Stimulated activated CD4-positive, alpha-beta T cell treated with anti-CD3 and anti-CD28 coated beads, Interleukin-2, amount 100 ng/mL, for 4 hours (primary cell): ENCODE results near the gene FHAD1.
"Not testable (repeated sequence)": the region's sequence is repeated elsewhere in the genome, so short reads cannot be mapped to it uniquely, and the experiment has no call there.

Source experiments
- DNase-seq: peaks from one replicate; pipeline ENCODE4 v3.0.0-alpha.2; 2020; ENCODE audit warnings: low read depth

The FHAD1 gene

DNA sequence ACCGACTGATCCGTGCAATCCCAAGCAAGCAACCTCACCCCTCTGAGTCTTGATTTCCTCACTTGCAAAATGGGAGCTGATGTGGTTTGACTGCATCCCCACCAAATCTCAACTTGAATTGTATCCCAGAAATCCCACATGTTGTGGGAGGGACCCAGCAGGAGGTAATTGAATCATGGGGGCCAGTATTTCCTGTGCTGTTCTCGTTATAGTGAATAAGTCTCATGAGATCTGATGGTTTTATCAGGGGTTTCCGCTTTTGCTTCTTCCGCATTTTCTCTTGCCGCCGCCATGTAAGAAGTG, 58.4 kb downstream of the FHAD1 start:
- no peak for DNase-seq

- not testable (repeated sequence) for DNase-seq
Observed at GRCh38 chr1:15306352-15306751, 59.3 kb downstream of the FHAD1 start.

GRCh38 chr1:15308135-15308534, 61.1 kb downstream of the FHAD1 start:
- DNase-seq: no peak

DNA sequence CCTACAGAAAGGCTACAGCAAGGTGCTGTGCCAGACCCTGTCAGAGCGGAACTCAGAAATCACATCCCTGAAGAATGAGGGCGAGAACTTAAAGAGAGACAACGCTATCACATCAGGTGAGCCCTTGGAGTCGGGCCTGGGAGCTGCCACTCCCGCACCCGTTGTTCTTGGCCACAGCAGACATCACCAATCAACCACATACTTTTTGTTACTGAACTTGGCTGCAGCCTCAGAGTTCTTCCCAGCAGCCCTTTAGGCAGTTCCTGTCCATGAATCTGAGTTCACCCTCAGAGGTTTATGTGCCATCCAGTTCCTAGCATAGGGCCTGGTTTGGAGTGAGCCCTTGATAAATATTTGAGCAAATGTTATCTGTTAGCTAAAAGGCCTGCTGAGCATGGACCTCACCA, 61.6 kb downstream of the FHAD1 start:
- no peak for DNase-seq

DNA sequence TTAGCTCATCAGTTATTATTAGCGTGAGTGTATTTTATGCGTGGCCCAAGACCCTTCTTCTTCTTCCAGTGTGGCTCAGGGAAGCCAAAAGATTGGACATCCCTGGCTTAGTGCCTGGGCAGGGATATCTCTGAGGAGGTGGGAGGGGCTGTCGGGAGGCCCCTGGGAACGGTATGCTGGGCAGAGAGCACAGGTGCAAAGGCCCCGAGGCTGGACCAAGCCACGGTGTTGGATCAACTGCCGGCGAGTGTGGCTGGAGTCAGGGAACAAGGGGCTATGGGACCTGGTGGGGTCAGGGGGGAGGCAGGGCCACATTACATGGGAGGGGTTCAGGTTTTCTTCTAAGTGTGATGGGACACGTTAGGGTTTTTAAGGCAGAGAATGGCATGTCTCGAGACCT, 62.7 kb downstream of the FHAD1 start:
- DNase-seq: no peak

GRCh38 chr1:15310544-15310943, 63.5 kb downstream of the FHAD1 start:
- DNase-seq: no peak

- DNase-seq: no peak
Observed at GRCh38 chr1:15311122-15311822, 64.2 kb downstream of the FHAD1 start.

DNA sequence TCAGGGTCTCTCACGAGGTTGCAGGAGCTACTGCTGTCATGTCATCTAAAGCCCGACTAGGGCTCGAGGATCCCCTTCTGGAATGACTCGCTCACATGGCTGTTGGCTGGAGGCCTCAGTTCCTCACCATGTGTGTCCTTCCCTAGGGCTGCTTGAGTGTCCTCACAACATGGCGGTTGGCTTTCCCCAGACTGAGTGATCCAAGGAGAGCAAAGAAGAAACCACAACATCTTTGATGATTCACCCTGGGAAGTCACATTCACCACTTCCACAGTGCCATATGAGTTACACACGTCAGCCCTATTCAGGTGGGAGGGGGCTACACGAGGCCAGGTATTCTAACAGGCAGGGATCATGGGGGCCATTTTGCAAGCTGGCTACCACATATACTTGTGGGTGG, 64.9 kb downstream of the FHAD1 start:
- DNase-seq: no peak

GRCh38 chr1:15312626-15313411, 65.8 kb downstream of the FHAD1 start:
- no peak for DNase-seq

DNA sequence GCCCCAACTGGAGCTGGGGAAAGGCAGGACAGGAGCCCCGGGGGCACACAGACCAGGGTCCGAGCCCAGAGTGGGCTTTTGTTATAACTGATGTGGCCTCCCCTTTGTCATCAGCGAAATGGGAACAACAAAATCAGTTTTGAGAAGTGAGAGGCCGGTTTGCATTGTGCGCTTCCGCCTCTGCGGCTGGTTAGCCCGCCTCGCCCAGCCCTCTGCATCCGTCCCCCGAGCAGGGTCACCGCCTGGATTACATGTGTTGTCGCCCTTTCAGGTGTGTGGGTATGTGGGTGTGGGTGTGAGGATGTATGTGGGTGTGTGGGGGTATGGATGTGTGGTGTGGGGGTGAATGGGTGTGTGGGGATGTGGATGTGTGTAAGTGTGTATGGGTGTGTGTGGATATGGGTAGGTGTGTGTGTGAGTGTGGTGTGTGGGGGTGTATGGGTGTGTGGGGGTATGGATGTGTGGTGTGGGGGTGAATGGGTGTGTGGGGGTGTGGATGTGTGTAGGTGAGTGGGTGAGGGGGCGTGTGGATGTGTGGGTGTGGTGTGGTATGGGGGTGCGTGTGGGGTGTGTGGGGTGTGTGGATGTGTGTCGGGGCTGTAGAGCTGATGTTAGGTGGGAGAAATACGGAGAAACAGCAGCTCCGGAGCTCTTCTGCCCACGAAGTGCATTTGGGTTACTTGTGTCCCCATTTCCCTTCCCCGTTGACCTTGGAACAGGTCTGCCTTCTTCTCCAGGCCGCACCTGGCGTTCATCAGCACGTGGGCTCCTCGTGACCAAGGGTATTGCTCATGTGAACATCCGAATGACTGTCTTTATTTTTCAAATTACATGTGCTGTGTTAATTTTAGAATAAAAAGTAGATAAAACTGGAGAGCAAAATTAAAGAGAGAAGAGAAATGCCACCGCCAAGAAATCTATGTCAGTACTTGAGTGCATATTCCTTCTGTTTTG, 67.6 kb downstream of the FHAD1 start:
- DNase-seq: no peak

- no peak for DNase-seq
Observed at GRCh38 chr1:15315815-15316214, 68.8 kb downstream of the FHAD1 start.

DNA sequence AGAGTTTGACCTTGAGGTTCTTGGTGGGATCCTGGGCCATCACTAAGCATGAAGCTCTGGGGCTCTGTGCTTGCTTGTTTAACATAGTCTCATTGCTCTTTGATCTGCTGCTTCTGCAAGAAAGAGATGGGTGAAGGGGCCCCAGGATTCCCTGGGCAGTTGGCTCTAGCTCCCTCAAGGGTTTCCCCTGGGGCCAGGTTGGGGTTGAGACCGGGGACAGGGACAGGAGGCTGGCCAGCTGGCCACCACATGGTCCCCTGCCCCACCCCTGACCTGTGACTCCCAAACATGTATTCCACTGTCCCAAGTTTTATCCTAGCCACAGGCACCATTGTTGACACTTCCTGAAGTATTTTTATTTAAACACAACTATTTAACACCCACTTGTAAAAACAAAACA, 69.5 kb downstream of the FHAD1 start:
- DNase-seq: no peak

DNA sequence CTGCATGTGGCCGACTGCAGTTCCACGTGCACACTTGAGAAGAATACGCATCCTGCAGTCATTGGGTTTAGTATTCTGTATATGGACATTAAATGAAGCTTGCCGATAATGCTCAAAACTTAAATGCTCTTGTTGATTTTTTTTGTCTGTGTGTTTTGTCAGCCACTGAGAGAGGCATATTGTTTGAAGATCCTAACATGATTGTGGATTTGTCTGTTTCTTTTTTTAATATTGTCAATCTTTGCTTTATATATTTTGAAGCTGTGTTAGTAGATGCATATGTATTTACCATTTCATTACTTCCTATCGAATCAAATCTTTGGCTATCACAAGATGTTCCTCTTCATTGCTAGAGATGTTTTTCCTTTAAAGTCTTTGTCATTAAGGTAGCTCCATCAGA, 73.2 kb downstream of the FHAD1 start:
- DNase-seq: no peak

DNA sequence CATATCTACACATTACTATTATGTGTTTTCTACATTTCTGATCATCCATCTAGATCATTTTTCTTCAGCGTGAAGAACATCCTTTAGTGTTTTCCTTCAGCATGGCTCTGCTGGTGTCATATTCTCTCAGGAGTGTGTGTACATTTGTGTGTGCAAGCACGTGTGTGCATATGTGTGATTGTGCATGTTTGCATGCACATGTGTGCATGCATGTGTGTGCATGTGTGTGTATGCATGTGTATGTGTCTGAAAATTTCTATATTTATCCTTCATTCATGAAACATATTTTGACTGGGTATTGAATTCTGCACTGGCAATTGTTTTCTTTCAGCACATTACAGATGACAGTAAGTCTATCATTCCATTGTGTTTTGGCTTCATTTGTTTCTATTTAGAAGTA, 74.6 kb downstream of the FHAD1 start:
- DNase-seq: no peak

DNA sequence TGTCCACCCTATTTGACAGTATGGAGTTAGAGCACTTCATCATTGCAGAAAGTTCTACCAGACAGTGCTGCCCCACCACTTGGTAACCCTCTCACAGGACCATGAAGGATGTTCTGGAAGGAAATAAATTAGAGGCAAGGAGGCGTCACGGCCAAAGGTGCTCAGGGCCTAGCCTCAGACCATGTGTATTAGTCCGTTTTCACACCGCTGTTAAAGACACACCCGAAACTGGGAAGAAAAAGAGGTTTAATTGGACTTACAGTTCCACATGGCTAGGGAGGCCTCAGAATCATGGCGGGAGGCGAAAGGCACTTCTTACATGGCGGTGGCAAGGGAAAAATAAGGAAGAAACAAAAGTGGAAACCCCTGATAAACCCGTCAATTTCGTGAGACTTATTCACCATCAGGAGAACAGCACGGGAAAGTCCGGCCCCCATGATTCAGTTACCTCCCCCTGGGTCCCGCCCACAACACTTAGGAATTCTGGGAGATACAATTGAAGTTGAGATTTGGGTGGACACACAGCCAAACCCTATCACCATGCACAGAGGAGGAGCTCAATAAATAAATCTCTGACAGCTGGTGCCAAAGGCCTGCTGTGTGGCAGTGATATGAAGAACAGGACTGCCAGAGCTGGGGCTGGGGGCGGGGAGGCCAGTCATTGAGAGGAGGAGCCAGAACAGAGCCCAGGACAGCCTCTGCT, 75.8 kb downstream of the FHAD1 start:
- no peak for DNase-seq

- peak; percentile 50 for DNase-seq
Observed at GRCh38 chr1:15323351-15323988, 76.4 kb downstream of the FHAD1 start.

DNA sequence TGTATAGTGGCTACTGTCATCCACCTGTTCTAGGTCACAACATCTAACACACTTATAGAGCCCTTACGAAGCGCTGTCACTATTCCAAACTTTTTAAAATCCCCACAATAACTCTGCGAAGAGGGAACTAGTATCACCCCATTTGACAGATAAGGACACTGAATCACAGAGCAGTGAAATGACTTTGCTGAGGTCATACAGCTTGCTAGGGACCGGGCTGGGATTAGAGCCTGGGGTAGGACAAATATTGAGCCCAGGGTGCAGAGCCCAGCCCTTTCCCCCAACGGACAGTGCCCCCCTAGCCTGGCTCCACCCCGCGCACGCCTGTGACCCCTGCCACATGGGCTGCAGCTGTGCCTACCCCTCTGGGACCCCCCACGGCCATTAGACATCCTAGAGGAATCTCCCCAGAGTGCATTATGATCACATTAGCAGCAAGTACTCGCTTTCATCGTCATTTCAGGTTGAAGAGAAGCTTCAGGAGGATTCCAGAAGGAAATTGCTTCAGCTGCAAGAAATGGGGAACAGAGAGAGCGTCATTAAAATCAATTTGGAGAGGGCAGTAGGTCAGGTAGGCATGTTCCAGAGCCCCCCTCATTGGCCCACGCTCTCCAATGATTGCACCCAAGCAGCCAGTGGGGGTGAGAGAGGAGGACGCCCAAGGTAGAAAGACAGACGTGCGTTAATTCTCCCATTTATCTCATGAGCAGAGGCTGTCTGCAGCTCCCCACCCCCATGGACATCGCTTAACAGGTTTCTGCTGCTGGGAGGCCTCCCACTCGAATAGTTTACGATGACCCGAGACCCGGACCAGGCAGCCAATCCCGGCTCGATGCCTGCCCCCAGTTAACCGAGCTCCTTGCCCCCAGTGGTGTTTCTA, 77.2 kb downstream of the FHAD1 start:
- DNase-seq: no peak

- DNase-seq: no peak
Observed at GRCh38 chr1:15324869-15325335, 77.9 kb downstream of the FHAD1 start.

GRCh38 chr1:15325375-15326085, 78.5 kb downstream of the FHAD1 start:
- no peak for DNase-seq
